ENCODE results near the gene NRP1.

GRCh38 chr10:33164060-33164709 is 170.3 kb downstream of the NRP1 start:
- TF ChIP-seq EP300 (IDR thresholded peaks at IDR 0.05; ENCODE audit: borderline replicate concordance in 1 of 2, low read depth in 1 of 2, low read length in 1 of 2) (no peak), MXI1 (IDR thresholded peaks at IDR 0.05; ENCODE audit: low read depth, low read length) (no peak), RFX5 (IDR thresholded peaks at IDR 0.05; ENCODE audit: low read length) (no peak), REST (IDR thresholded peaks at IDR 0.05; ENCODE audit: low read depth, low read length) (no peak)

All from SK-N-SH (cell line).